Measurements from ENCODE around the gene HDDC2.

The HDDC2 gene

GRCh38 chr6:125237764-125238163 lies 64.0 kb downstream of the HDDC2 start:
- DNase-seq (ENCODE audit: low read depth, low spot score) = no peak

DNA sequence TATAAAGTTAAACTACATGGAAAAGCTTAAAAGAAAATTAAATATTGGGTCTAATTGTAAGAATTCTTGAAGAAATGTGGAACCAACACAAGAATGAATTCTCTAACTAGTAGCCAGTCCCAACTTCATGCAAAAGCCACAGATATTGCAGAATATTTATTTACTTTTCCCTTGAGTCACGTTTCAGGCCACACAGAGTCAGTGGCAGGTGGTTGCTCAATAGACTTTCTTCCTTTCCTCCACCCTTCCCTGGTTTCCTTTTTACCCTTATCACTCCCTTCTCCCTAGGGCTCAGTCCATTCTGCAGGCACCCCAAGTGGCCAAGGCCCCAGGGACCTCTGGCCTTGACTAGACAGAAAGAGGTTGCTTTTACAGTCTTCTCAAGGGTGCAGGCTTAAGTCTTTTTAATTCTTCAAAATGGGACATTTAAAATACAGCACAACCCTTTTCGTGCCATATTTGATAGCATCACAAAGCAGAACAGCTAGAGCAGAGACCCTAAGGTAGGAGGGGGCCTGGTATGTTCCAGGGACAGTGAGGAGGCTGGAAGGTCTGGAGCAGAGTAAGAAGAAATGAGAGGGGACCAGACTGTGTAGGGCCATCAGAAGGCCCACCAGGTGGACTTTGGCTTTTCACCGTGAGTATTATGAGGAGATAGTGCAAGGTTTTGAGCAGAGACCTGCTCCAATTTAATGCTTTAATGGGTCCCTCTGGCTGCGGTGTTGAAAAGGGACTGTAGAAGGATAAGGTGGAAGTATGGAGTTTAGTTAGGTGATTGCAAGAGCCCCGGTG lies 65.0 kb downstream of the HDDC2 start:
- no peak for DNase-seq (ENCODE audit: low read depth, low spot score)

DNA sequence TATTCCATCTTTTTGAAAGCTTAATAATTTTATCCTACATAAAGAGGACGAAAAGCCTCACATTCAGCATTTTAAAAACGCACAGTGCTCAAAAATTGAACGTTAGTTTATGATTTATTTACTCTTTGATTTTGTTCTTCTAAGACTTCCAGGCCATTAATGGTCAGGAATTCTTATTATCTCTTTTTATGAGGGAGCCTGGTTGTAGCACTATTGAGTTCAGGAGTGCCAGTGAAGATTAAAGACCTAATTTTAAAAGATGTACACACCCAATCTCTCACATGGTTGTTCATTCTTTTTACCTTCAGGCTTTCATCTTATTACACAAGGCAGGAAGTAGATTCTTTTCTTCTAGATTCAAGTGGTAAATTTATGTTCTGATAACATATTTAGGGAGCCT lies 68.6 kb downstream of the HDDC2 start:
- no peak for DNase-seq (ENCODE audit: low read depth, low spot score)

DNA sequence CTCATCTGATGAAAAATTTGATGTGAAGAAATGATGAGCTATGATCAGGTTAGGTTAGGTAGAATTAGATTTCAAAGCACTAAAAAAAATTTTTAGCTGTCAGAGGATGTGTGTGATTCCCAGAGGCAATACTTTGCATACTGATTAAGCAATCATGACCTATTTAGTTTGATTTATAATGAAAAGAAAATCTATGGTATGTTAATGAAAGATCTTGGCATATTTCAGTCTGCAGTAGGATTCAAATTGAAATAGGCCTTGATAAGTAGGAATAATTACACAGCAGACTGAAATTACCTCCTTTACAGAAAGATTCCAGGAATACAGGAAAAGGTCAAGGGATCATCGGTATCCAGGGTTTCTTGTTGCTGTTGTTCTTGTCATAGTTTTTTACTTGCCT lies 69.3 kb downstream of the HDDC2 start:
- no peak for DNase-seq (ENCODE audit: low read depth, low spot score)

- DNase-seq (ENCODE audit: low read depth, low spot score) = no peak
These were observed 70.0 kb downstream of the HDDC2 start for GRCh38 chr6:125231574-125232343.

DNA sequence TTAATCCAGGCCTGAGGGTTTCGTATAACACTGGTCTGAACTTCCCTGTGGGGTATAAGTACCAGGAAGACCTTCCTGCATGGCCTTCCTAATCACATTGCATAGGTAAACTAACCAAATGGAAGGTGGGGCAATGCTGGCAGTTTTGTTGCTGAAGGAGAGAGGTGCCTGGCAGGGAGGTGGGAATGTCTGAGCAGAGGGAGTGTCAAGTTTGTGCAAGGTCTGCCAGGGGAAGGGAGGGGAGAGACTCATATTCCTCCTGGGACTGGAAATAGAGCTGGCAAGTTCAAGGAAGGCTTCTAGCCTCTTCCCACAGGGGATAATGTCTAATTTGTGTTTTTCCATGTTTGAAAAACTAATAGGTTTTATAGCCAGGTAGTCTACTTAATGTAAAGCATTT lies 70.6 kb downstream of the HDDC2 start:
- no peak for DNase-seq (ENCODE audit: low read depth, low spot score)

DNA sequence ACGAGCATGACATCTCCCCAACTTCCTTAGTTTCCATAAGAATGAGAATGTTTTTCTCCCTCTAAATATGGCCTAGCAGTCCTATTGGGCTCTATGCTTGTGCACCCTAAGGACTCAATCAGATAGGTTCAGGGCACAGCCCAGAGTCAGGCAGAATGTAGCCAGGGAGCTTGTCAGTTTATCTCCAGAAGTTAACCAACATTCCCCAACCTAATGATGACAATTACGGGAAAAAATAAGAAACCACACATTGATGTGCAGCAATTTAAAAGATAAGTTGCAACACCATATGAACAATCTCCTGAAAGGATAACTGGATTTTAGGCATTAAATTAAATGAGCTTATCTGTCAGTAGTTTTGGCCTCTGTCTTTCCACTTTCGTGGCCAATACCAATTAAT lies 71.1 kb downstream of the HDDC2 start:
- DNase-seq (ENCODE audit: low read depth, low spot score) = no peak

DNA sequence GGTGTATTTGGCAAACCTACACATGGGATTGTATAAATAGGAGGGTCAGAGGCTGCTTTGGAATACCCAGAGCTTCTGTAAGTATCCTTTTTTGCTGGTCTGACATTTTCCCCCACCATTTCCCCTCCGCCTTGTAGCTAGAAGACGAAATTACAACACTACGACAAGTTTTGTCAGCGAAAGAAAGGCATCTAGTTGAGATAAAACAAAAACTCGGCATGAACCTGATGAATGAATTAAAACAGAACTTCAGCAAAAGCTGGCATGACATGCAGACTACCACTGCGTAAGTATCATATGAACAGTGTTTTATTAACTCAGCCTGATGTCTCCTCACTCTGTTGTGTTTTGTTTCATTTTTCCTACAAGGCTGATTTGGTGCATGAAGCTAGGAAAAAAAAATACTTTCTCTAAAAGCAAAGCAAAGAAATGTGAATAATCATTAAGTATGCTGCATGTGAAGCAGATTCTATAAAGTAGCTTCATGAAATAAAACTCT lies 72.7 kb downstream of the HDDC2 start:
- DNase-seq (ENCODE audit: low read depth, low spot score) = no peak

GRCh38 chr6:125227244-125227643 lies 74.5 kb downstream of the HDDC2 start:
- no peak for DNase-seq (ENCODE audit: low read depth, low spot score)

Data from activated CD4-positive, CD25-positive, alpha-beta regulatory T cell treated with anti-CD3 and anti-CD28 coated beads, Interleukin-2, amount 50 U/mL, for 16 hours (primary cell).